CD14-positive monocyte (primary cell): ENCODE results near the gene SRSF8. TPM values are rescaled to one million over a fixed set of nuclear protein-coding genes. Genes with fewer than 3 reads are reported as not detected.

Experiments
- DNase-seq, 3 donors: peaks; one replicate each; pipeline ENCODE4 v3.0.0-alpha.2; 2011 to 2022
- H2AFZ ChIP-seq: 2 replicates; pipeline ENCODE4 v1.6.0; 2012; ENCODE audit warnings: mild to moderate bottlenecking, low read depth, low read length, inconsistent platforms; ENCODE audit not compliant: insufficient read depth, poor library complexity, severe bottlenecking
- H3K27ac ChIP-seq, 2 donors: 1 replicate in 1 of 2; 2 replicates in 1 of 2; pipeline ENCODE4 v1.5.1; 2012 to 2013; ENCODE audit warnings: low read length in 2 of 2, control low read depth in 1 of 2, inconsistent platforms in 1 of 2, low read depth in 1 of 2, mild to moderate bottlenecking in 1 of 2
- H3K27me3 ChIP-seq, 2 donors: one replicate each; pipeline versions ENCODE4 v1.6.0 to v1.6.1; 2011 to 2013; ENCODE audit warnings: low read length in 2 of 2; ENCODE audit not compliant: control insufficient read depth in 2 of 2, insufficient read depth in 2 of 2
- H3K36me3 ChIP-seq, 2 donors: replicated peaks in 1 of 2; 1 replicate in 1 of 2; 2 replicates in 1 of 2; pipeline versions ENCODE4 v1.5.1 to v1.6.1; 2012 to 2013; ENCODE audit warnings: low read length in 2 of 2, control low read depth in 1 of 2, inconsistent platforms in 1 of 2, mild to moderate bottlenecking in 1 of 2; ENCODE audit not compliant: insufficient read depth in 2 of 2, control insufficient read depth in 1 of 2
- H3K4me1 ChIP-seq, 2 donors: 1 replicate in 1 of 2; 2 replicates in 1 of 2; pipeline versions ENCODE4 v1.5.1 to v1.6.1; 2012 to 2013; ENCODE audit warnings: low read length in 2 of 2, control low read depth in 1 of 2, inconsistent platforms in 1 of 2, mild to moderate bottlenecking in 1 of 2, moderate library complexity in 1 of 2; ENCODE audit not compliant: insufficient read depth in 2 of 2, control insufficient read depth in 1 of 2
- H3K4me2 ChIP-seq: replicated peaks from 2 replicates; pipeline ENCODE3; 2012; ENCODE audit warnings: low read length, moderate library complexity, mild to moderate bottlenecking; ENCODE audit not compliant: poor library complexity, severe bottlenecking; ENCODE audit errors: extremely low read depth
- H3K4me3 ChIP-seq, 3 experiments: fragments of 200-600 bp in 1 of 3; sonication (generic) in 1 of 3; replicated peaks in 1 of 3; 1 replicate in 2 of 3; 2 replicates in 1 of 3; pipeline ENCODE4 v1.5.1; 2011 to 2013; ENCODE audit warnings: low read length in 3 of 3, mild to moderate bottlenecking in 3 of 3, control low read depth in 2 of 3, low read depth in 2 of 3, inconsistent platforms in 1 of 3, moderate library complexity in 1 of 3
- H3K79me2 ChIP-seq: 2 replicates; pipeline ENCODE4 v1.6.0; 2012; ENCODE audit warnings: mild to moderate bottlenecking, control low read depth, inconsistent platforms, low read length, moderate library complexity; ENCODE audit not compliant: insufficient read depth
- H3K9ac ChIP-seq: 2 replicates; pipeline ENCODE4 v1.6.0; 2017; ENCODE audit warnings: low read length, mild to moderate bottlenecking; ENCODE audit not compliant: insufficient read depth, poor library complexity, severe bottlenecking
- H3K9me3 ChIP-seq, 2 donors: replicated peaks in 1 of 2; 1 replicate in 1 of 2; 2 replicates in 1 of 2; pipeline versions ENCODE4 v1.5.1 to v1.6.1; 2012 to 2013; ENCODE audit warnings: low read length in 2 of 2, control low read depth in 1 of 2; ENCODE audit not compliant: control insufficient read depth in 1 of 2, insufficient read depth in 1 of 2
- H4K20me1 ChIP-seq: 2 replicates; pipeline ENCODE4 v1.6.0; 2012; ENCODE audit warnings: mild to moderate bottlenecking, low read length, control low read depth, moderate library complexity; ENCODE audit not compliant: insufficient read depth
- H3K27ac Mint-ChIP-seq, 7 donors: one replicate each; pipeline ENCODE4 v1.8.0; 2020; ENCODE audit warnings: mild to moderate bottlenecking in 7 of 7, mixed read lengths in 7 of 7, moderate library complexity in 6 of 7, inconsistent platforms in 2 of 7
- H3K27me3 Mint-ChIP-seq, 3 donors: one replicate each; pipeline ENCODE4 v1.8.0; 2021 to 2022; ENCODE audit warnings: low read depth in 3 of 3, mild to moderate bottlenecking in 3 of 3, mixed read lengths in 3 of 3, moderate library complexity in 3 of 3, inconsistent platforms in 1 of 3
- H3K36me3 Mint-ChIP-seq, 2 donors: one replicate each; pipeline ENCODE4 v1.8.0; 2020; ENCODE audit warnings: mixed read lengths in 2 of 2, inconsistent platforms in 1 of 2, mild to moderate bottlenecking in 1 of 2
- H3K4me1 Mint-ChIP-seq: one replicate; pipeline ENCODE4 v1.8.0; 2020; ENCODE audit warnings: mild to moderate bottlenecking, mixed read lengths
- H3K4me3 Mint-ChIP-seq, 2 donors: one replicate each; pipeline ENCODE4 v1.8.0; 2020; ENCODE audit warnings: mild to moderate bottlenecking in 2 of 2, mixed read lengths in 2 of 2, moderate library complexity in 1 of 2
- H3K9me3 Mint-ChIP-seq, 7 donors: one replicate each; pipeline ENCODE4 v1.8.0; 2020 to 2022; ENCODE audit warnings: mixed read lengths in 7 of 7, mild to moderate bottlenecking in 6 of 7, moderate library complexity in 6 of 7, inconsistent platforms in 2 of 7
- CTCF ChIP-seq: fragments of 200-600 bp; IDR thresholded peaks from one replicate; pipeline ENCODE4 v1.8.0; 2022; ENCODE audit warnings: antibody characterized with exemption, mild to moderate bottlenecking
- WGBS: methylation state at CpG from one replicate; pipeline ENCODE4 v1.1.5; 2013; ENCODE audit warnings: missing lambda C conversion rate; ENCODE audit not compliant: insufficient coverage; 5-methylcytosine and 5-hydroxymethylcytosine counted together
- intact Hi-C, 2 donors: fragments of 100-400 bp; cut with micrococcal nuclease; formaldehyde crosslinking; loops; one replicate each; pipeline versions ENCODE4 v1.15.0 to v1.15.1; 2023
- polyA plus RNA-seq, 3 donors: library from polyadenylated mRNA; depleted of rRNA in 1 of 3; unstranded in 2 of 3; stranded (reverse) in 1 of 3; fragments of 300-500 nt in 2 of 3; fragments of >200 nt in 1 of 3; fragmentation: Illumina TruSeq in 2 of 3; gene quantifications; 1 replicate in 2 of 3; 2 replicates in 1 of 3; pipeline ENCODE4 v1.2.3, GENCODE V29; 2012 to 2021

Gene SRSF8
- polyA plus RNA-seq, 3 donors, result 9.3 to 24.9 (median 24.4) TPM

- no CpG with 5 or more reads among the region's 2 CpGs for WGBS
- Histone ChIP-seq H2AFZ (no peak overlapping the region), H3K4me2 (no peak overlapping the region), H4K20me1 (no peaks in the 10 kb centered on the region), H3K9me3 (peaks cover 0 to 2% of the 10 kb centered on the region in 2 donors), H3K9ac (no peak overlapping the region), H3K27me3 (no peaks in the 10 kb centered on the region), H3K36me3 (no peaks in the 10 kb centered on the region), H3K4me1 (no peaks in the 10 kb centered on the region), H3K27ac (no peak overlapping the region), H3K4me3 (no peak overlapping the region), H3K79me2 (no peaks in the 10 kb centered on the region)
- no peaks in the 10 kb centered on the region for H3K4me1 Mint-ChIP-seq
- no peaks in the 10 kb centered on the region for H3K36me3 Mint-ChIP-seq
- H3K4me3 Mint-ChIP-seq, result no peak overlapping the region
- H3K27ac Mint-ChIP-seq, result no peak overlapping the region
- intact Hi-C loops, result no loop called here
- TF ChIP-seq CTCF, result no peak
- peaks cover 0 to 5% (median 2%) of the 10 kb centered on the region in 3 donors for H3K27me3 Mint-ChIP-seq
- H3K9me3 Mint-ChIP-seq, result peaks cover 0 to 5% (median 0%) of the 10 kb centered on the region in 7 donors
- no peak for DNase-seq
Measured at GRCh38 chr11:95055283-95055897, 11.3 kb upstream of the SRSF8 start.

GRCh38 chr11:95057959-95058358 is 8.8 kb upstream of the SRSF8 start:
- Histone ChIP-seq H3K36me3 (no peaks in the 10 kb centered on the region), H4K20me1 (no peaks in the 10 kb centered on the region), H3K27me3 (no peaks in the 10 kb centered on the region), H3K79me2 (no peaks in the 10 kb centered on the region), H3K4me1 (no peaks in the 10 kb centered on the region), H2AFZ (no peak overlapping the region), H3K27ac (no peak overlapping the region), H3K9me3 (peaks cover 0 to 2% of the 10 kb centered on the region in 2 donors), H3K4me2 (no peak overlapping the region), H3K4me3 (no peak overlapping the region), H3K9ac (no peak overlapping the region)
- intact Hi-C loops, result no loop called here
- H3K4me1 Mint-ChIP-seq, result no peaks in the 10 kb centered on the region
- H3K27ac Mint-ChIP-seq, result no peak overlapping the region
- H3K27me3 Mint-ChIP-seq, result peaks cover 0 to 5% (median 2%) of the 10 kb centered on the region in 3 donors
- no peaks in the 10 kb centered on the region for H3K36me3 Mint-ChIP-seq
- peaks cover 0 to 3% (median 0%) of the 10 kb centered on the region in 7 donors for H3K9me3 Mint-ChIP-seq
- no peak for TF ChIP-seq CTCF
- DNase-seq, result no peak
- no peak overlapping the region for H3K4me3 Mint-ChIP-seq
- WGBS, result 93% methylated on average over 6 of the region's 8 CpGs
